ENCODE data around the gene NDFIP1.

DNA sequence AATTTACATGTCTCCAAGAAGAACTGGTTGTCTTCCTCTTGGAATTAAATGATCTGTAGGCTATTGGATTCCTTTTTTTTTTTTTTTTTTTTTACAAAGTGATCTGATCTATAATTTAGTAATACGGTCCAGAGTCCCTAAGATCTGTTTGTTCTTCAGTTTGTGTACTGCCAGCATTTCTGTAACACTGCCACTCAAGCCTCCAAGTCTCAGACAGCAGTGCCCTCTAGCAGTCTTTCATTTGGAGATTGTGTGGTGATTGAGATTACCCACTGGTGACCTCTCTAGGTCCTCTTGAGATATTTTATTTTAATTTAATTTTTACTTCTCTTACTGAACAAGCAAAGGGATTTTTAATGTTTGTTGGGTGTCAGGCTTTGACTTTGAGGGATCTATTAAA is 40.8 kb downstream of the NDFIP1 start:
- TF ChIP-seq CTCF (optimal IDR thresholded peaks at IDR 0.05 in 1 of 3, IDR thresholded peaks at IDR 0.05 in 1 of 3, conservative IDR thresholded peaks at IDR 0.05 in 1 of 3; ENCODE audit: extremely low read depth in 1 of 3, insufficient read depth in 2 of 3, low read length in 3 of 3) (no peak), EZH2 (IDR thresholded peaks at IDR 0.05; ENCODE audit: low read length) (no peak)
